ENCODE results near the gene EFHD2. TPM values are rescaled to one million over a fixed set of nuclear protein-coding genes. Genes with fewer than 3 reads are reported as not detected.

Gene EFHD2
- polyA plus RNA-seq, 3 donors, result 314 to 329 (median 323) TPM

- H3K27ac Mint-ChIP-seq, result no peak overlapping the region
- Histone ChIP-seq H3K4me2 (replicated peaks; ENCODE audit: extremely low read depth, low read length, poor library complexity, severe bottlenecking) (no peak overlapping the region), H3K4me3 (replicated peaks in 1 of 3; ENCODE audit: low read depth in 2 of 3, low read length in 3 of 3) (no peak overlapping the region), H3K27ac (ENCODE audit: low read depth in 1 of 2, low read length in 2 of 2) (no peak overlapping the region), H3K9ac (ENCODE audit: insufficient read depth, low read length, poor library complexity, severe bottlenecking) (no peak overlapping the region), H2AFZ (ENCODE audit: insufficient read depth, low read depth, low read length, poor library complexity, severe bottlenecking) (no peak overlapping the region), H4K20me1 (ENCODE audit: insufficient read depth, low read length) (no peaks in the 10 kb centered on the region), H3K27me3 (ENCODE audit: control insufficient read depth in 2 of 2, insufficient read depth in 2 of 2, low read length in 2 of 2) (peaks cover 0 to 13% of the 10 kb centered on the region in 2 donors), H3K79me2 (ENCODE audit: insufficient read depth, low read length) (no peaks in the 10 kb centered on the region), H3K36me3 (replicated peaks in 1 of 2; ENCODE audit: control insufficient read depth in 1 of 2, insufficient read depth in 2 of 2, low read length in 2 of 2) (no peaks in the 10 kb centered on the region), H3K4me1 (ENCODE audit: control insufficient read depth in 1 of 2, insufficient read depth in 2 of 2, low read length in 2 of 2) (no peaks in the 10 kb centered on the region), H3K9me3 (replicated peaks in 1 of 2; ENCODE audit: control insufficient read depth in 1 of 2, insufficient read depth in 1 of 2, low read length in 2 of 2) (no peaks in the 10 kb centered on the region)
- DNase-seq, result no peak
- H3K36me3 Mint-ChIP-seq, result no peaks in the 10 kb centered on the region
- H3K4me3 Mint-ChIP-seq, result no peak overlapping the region
- H3K9me3 Mint-ChIP-seq, result peaks cover 0 to 2% (median 0%) of the 10 kb centered on the region in 7 donors
- no peaks in the 10 kb centered on the region for H3K4me1 Mint-ChIP-seq
- intact Hi-C loops (cut with micrococcal nuclease), result no loop called here
- WGBS (ENCODE audit: insufficient coverage), result 68% methylated on average over 4 of the region's 4 CpGs
- no peak for TF ChIP-seq CTCF (IDR thresholded peaks at IDR 0.05)
- peaks cover 2 to 22% (median 16%) of the 10 kb centered on the region in 3 donors for H3K27me3 Mint-ChIP-seq (ENCODE audit: low read depth in 3 of 3)
Measured at GRCh38 chr1:15446212-15446611, 36.5 kb downstream of the EFHD2 start.

GRCh38 chr1:15448877-15449462 is 39.3 kb downstream of the EFHD2 start:
- 93% methylated on average over 2 of the region's 3 CpGs for WGBS (ENCODE audit: insufficient coverage)
- intact Hi-C loops (cut with micrococcal nuclease), result no loop called here
- Histone ChIP-seq H2AFZ (ENCODE audit: insufficient read depth, low read depth, low read length, poor library complexity, severe bottlenecking) (no peak overlapping the region), H3K4me2 (replicated peaks; ENCODE audit: extremely low read depth, low read length, poor library complexity, severe bottlenecking) (no peak overlapping the region), H3K36me3 (replicated peaks in 1 of 2; ENCODE audit: control insufficient read depth in 1 of 2, insufficient read depth in 2 of 2, low read length in 2 of 2) (no peaks in the 10 kb centered on the region), H3K4me3 (replicated peaks in 1 of 3; ENCODE audit: low read depth in 2 of 3, low read length in 3 of 3) (no peak overlapping the region), H3K4me1 (ENCODE audit: control insufficient read depth in 1 of 2, insufficient read depth in 2 of 2, low read length in 2 of 2) (no peaks in the 10 kb centered on the region), H3K27me3 (ENCODE audit: control insufficient read depth in 2 of 2, insufficient read depth in 2 of 2, low read length in 2 of 2) (peaks cover 0 to 13% of the 10 kb centered on the region in 2 donors), H3K79me2 (ENCODE audit: insufficient read depth, low read length) (no peaks in the 10 kb centered on the region), H3K9ac (ENCODE audit: insufficient read depth, low read length, poor library complexity, severe bottlenecking) (no peak overlapping the region), H3K27ac (ENCODE audit: low read depth in 1 of 2, low read length in 2 of 2) (no peak overlapping the region), H3K9me3 (replicated peaks in 1 of 2; ENCODE audit: control insufficient read depth in 1 of 2, insufficient read depth in 1 of 2, low read length in 2 of 2) (no peaks in the 10 kb centered on the region), H4K20me1 (ENCODE audit: insufficient read depth, low read length) (no peaks in the 10 kb centered on the region)
- no peak for TF ChIP-seq CTCF (IDR thresholded peaks at IDR 0.05)
- Mint-ChIP-seq H3K4me1 (no peaks in the 10 kb centered on the region), H3K36me3 (no peaks in the 10 kb centered on the region), H3K9me3 (peaks cover 0 to 2% (median 0%) of the 10 kb centered on the region in 7 donors), H3K27ac (no peak overlapping the region), H3K27me3 (ENCODE audit: low read depth in 3 of 3) (peaks cover 2 to 19% (median 10%) of the 10 kb centered on the region in 3 donors), H3K4me3 (no peak overlapping the region)
- no peak for DNase-seq
